ENCODE measurements around the gene GREM1.

The GREM1 gene

GRCh38 chr15:32732574-32733157 is 14.9 kb downstream of the GREM1 start:
- DNase-seq = no peak
- no peak for TF ChIP-seq GATA1 (IDR thresholded peaks at IDR 0.05; ENCODE audit: low read depth, low read length)
- no peak for TF ChIP-seq POLR2A (IDR thresholded peaks at IDR 0.05; ENCODE audit: low read length)

DNA sequence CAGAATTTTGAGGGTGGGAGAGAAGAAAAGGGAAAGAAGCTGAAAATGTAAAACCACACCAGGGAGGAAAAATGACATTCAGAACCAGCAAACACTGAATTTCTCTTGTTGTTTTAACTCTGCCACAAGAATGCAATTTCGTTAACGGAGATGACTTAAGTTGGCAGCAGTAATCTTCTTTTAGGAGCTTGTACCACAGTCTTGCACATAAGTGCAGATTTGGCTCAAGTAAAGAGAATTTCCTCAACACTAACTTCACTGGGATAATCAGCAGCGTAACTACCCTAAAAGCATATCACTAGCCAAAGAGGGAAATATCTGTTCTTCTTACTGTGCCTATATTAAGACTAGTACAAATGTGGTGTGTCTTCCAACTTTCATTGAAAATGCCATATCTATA is 15.5 kb downstream of the GREM1 start:
- TF ChIP-seq GATA1 (IDR thresholded peaks at IDR 0.05; ENCODE audit: low read depth, low read length) (no peak), POLR2A (IDR thresholded peaks at IDR 0.05; ENCODE audit: low read length) (no peak)
- DNase-seq = no peak

DNA sequence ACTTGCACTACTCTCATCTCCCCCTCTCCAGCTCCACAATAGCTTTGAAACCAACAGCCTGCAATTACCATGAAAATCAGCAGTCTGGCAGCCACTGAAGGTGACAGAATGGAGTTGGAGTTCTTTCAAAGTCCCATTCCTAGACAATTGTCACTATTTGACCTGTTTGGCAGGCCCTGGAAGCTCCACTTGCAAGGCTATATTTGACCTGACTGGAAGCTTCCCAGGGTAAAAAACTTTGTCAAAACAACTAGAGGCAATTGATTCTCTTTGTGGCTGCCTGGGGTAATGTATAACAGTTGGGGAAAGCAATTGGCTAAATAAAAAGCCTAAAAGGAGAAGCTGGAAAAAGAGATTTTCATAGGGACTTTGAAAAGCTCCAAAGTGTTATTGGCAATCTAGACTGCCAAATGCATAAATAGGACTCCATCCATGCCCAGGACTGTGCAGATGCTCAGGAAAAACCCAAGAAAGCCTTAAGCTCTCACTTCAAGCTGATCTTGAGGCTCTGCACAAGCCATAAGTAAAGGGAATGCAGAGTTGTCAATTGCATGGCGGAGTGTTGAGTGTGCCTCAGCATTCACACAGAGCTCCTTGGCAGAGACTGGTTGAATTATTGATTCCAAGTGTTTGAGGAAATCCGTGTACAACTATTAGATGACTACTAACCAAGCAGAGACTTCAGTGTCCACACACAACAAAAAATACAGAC is 18.3 kb downstream of the GREM1 start:
- TF ChIP-seq GATA1 (IDR thresholded peaks at IDR 0.05; ENCODE audit: low read depth, low read length) = no peak
- TF ChIP-seq POLR2A (IDR thresholded peaks at IDR 0.05; ENCODE audit: low read length) = no peak
- DNase-seq = no peak

DNA sequence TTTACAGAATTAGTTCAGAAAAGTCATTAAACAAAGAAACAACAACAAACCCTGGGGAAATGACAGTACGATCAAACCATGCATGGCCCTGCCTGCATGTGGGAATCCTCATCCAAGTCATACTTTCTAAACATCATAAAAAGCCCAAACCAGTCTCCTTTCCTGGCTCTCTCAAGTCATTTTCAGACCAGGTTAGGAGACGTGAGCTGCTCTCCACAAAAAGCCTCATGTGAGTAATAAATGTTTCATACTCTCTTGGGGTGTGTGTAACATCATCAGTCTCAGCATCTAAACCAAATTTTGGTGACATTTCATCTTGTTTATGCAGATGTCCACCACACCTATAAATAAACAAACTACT is 18.9 kb downstream of the GREM1 start:
- TF ChIP-seq POLR2A (IDR thresholded peaks at IDR 0.05; ENCODE audit: low read length) (no peak), GATA1 (IDR thresholded peaks at IDR 0.05; ENCODE audit: low read depth, low read length) (no peak)
- no peak for DNase-seq

DNA sequence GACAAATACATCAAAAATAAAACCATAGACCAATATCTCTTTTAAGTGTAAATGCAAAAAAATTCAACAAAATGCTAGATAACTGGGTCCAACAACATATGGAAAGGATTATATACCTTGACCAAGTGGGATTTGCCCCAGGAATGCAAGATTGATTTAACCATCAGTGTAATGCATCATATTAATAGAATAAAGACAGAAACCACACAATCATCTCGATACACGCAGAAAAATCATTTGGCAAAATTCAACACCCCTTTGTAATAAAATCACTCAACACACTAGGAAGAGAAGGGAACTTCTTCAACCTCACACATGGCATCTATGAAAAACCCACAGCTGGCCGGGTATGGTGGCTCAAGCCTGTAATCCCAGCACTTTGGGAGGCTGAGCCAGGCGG is 19.5 kb downstream of the GREM1 start:
- TF ChIP-seq GATA1 (IDR thresholded peaks at IDR 0.05; ENCODE audit: low read depth, low read length) = no peak
- TF ChIP-seq POLR2A (IDR thresholded peaks at IDR 0.05; ENCODE audit: low read length) = no peak
- DNase-seq = no peak

GRCh38 chr15:32738666-32739065 is 20.9 kb downstream of the GREM1 start:
- TF ChIP-seq POLR2A (IDR thresholded peaks at IDR 0.05; ENCODE audit: low read length) (no peak), GATA1 (IDR thresholded peaks at IDR 0.05; ENCODE audit: low read depth, low read length) (no peak)
- DNase-seq = no peak

DNA sequence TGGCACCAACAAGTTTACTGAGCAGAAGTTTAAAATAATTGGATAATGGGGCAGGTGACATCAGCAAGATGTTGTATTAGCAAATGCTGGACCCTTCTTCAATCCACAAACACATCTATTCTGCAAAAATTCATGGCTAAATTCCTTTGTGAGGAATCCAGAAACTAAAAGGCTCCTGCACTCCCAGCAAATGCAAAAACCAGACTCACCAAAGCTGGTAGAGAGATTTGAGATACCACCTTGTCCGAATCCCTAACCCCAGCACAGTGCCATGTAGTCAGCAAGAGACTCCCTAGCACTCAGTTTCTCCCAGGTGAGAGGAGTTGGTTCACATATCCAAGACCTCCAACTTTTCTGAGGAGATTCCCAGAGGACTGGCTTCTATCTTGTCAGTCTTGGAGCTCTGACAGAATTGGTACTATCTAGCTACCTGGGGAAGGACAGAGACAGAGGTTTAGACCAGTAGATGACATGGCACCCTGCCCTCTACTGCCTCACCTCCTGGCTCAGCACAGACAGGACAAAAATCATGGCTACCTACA is 21.8 kb downstream of the GREM1 start:
- TF ChIP-seq POLR2A (IDR thresholded peaks at IDR 0.05; ENCODE audit: low read length) (no peak), GATA1 (IDR thresholded peaks at IDR 0.05; ENCODE audit: low read depth, low read length) (no peak)
- no peak for DNase-seq

DNA sequence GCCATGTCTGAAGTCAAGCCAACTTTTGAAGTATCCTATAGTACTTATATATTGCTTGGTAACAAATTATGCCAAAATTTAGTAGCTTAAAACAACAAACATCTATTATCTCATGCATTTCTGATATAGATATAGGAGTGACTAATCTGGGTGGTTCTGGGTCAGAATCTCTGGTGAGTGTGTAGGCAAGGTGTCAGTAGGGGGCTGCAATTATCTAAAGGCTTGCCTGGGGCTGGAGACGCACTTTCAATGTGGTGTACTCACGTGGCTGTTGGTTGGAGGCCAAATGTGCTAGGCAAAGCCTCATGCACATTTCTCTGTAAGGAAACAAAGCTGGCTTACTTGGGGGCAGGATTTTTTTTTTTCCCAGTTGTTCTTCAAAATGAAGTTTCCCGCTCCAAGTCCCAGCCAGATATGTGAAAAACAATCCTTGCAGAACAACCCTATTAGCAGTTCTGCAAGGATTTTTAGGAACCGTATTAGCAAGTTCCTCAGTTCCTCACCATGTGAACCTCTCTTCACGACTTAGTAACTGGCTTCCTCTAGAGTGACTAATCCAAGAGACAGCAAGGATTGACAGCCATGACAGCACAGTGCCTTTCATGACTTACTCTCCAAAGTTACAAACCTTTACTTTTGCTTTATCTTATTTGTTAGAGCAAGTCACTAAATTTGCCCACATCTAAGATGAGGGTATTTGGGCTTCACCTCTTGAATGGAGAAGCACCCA is 25.8 kb downstream of the GREM1 start:
- DNase-seq = no peak
- TF ChIP-seq GATA1 (IDR thresholded peaks at IDR 0.05; ENCODE audit: low read depth, low read length) (no peak), POLR2A (IDR thresholded peaks at IDR 0.05; ENCODE audit: low read length) (no peak)

DNA sequence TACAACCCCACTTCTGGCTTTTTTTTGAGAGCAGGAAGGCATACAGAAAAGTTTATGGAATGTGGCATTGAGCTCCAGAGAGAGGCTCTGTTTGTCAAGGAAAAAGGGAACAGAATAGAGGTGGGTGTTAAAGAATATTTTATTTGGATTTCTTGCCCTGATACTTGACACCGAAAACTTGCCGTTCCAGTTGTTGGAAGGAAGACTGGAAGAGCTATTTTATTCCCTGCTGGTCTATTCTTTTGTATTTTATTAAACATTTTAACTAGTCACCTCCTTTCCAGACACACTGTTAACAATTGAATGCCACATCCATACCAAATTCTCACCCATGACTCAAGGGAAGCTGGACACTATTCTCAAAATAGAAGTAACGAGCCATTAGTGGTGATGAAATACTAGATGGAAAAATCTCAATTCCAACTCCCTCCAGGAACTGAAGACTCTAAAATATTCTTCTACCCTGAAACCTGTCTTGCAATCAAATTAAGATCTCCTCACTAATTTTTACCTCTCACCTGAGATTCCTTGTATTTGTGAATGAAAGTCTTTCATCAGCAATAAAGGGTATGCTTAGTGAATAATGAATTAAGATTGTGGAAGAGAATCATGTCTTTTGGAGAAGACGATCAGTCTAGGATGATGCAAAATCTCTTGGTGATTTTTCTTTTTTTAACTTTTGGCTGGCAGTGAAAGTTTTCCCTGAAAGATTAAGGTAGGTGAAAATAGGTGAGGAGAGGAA is 28.5 kb downstream of the GREM1 start:
- no peak for DNase-seq
- TF ChIP-seq POLR2A (IDR thresholded peaks at IDR 0.05; ENCODE audit: low read length) (no peak), GATA1 (IDR thresholded peaks at IDR 0.05; ENCODE audit: low read depth, low read length) (no peak)

- DNase-seq = no peak
- no peak for TF ChIP-seq GATA1 (IDR thresholded peaks at IDR 0.05; ENCODE audit: low read depth, low read length)
- TF ChIP-seq POLR2A (IDR thresholded peaks at IDR 0.05; ENCODE audit: low read length) = no peak
These were observed 30.1 kb downstream of the GREM1 start for GRCh38 chr15:32747921-32748342.

GRCh38 chr15:32750979-32751378 is 33.2 kb downstream of the GREM1 start:
- no peak for DNase-seq
- TF ChIP-seq POLR2A (IDR thresholded peaks at IDR 0.05; ENCODE audit: low read length) (no peak), GATA1 (IDR thresholded peaks at IDR 0.05; ENCODE audit: low read depth, low read length) (no peak)

- TF ChIP-seq GATA1 (IDR thresholded peaks at IDR 0.05; ENCODE audit: low read depth, low read length) (no peak), POLR2A (IDR thresholded peaks at IDR 0.05; ENCODE audit: low read length) (no peak)
- no peak for DNase-seq
These were observed 39.6 kb downstream of the GREM1 start for GRCh38 chr15:32757426-32757825.

DNA sequence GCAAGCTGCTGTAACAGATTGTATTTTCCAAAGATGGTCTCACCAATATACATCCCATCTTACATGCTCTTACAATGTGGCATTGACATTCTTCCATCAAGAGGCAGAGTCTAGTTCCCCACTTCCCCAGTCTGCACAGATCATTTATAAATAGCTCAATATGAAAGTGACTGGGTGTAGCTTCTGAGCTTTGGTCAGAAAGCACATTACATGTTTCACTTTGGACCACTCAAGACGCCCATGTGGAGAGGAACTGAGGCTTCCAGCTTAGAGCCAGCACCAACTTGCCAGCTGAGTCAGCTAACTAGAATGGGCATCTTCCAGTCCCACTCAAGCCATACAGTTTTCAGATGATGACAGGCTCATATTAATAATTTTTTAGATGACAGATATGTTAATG is 45.5 kb downstream of the GREM1 start:
- DNase-seq = no peak
- TF ChIP-seq POLR2A (IDR thresholded peaks at IDR 0.05; ENCODE audit: low read length) = no peak
- TF ChIP-seq GATA1 (IDR thresholded peaks at IDR 0.05; ENCODE audit: low read depth, low read length) = no peak

DNA sequence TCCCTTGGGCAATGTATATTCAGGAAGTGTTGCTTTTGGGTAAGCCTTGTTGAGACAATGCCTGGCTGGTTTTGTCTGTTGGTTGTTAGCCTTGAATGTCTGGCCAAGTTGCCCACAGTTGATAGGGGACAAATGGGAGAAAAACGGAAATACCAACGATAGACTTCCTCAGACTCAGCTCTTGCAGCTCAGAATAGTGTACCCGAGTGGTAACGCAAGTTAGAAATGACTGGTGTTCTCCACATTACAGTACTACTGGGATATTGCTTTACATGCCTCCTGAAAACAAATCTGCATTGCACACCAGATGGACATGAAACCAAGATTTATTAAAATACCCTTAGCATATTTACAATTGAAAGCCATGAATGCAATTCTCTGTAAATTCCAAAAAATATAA is 47.4 kb downstream of the GREM1 start:
- DNase-seq = no peak
- TF ChIP-seq GATA1 (IDR thresholded peaks at IDR 0.05; ENCODE audit: low read depth, low read length) (no peak), POLR2A (IDR thresholded peaks at IDR 0.05; ENCODE audit: low read length) (no peak)
